Psoas muscle (tissue), 8 donors: ENCODE measurements around the gene EPHB2. TPM values are rescaled to one million over a fixed set of nuclear protein-coding genes. Genes with fewer than 3 reads are reported as not detected.

Source experiments
- ATAC-seq, 4 donors: fragments of 200-7000 bp; cut with Tn5 transposase; one replicate each; pipeline ENCODE4 v1.9.1; 2020; ENCODE audit warnings: moderate library complexity in 3 of 4, mild to moderate bottlenecking in 2 of 4
- DNase-seq, 2 donors: peaks; one replicate each; pipeline ENCODE4 v3.0.0-alpha.2; 2020
- H3K27ac ChIP-seq: fragments of 200-600 bp; one replicate; pipeline ENCODE4 v1.8.0; 2022
- H3K27me3 ChIP-seq, 3 donors: fragments of 200-600 bp in 1 of 3; one replicate each; pipeline versions ENCODE4 v1.6.1 to v1.8.0; 2013 to 2022; ENCODE audit warnings: low read length in 2 of 3, mild to moderate bottlenecking in 2 of 3, moderate library complexity in 1 of 3; ENCODE audit not compliant: insufficient read depth in 3 of 3
- H3K36me3 ChIP-seq, 2 donors: fragments of 200-600 bp in 1 of 2; one replicate each; pipeline versions ENCODE4 v1.6.1 to v1.8.0; 2013 to 2022; ENCODE audit warnings: low read depth in 1 of 2, mild to moderate bottlenecking in 1 of 2, moderate library complexity in 1 of 2; ENCODE audit not compliant: insufficient read depth in 1 of 2
- H3K4me1 ChIP-seq: fragments of 200-600 bp; one replicate; pipeline ENCODE4 v1.8.0; 2022
- H3K4me3 ChIP-seq: fragments of 200-600 bp; one replicate; pipeline ENCODE4 v1.8.0; 2022; ENCODE audit warnings: mild to moderate bottlenecking
- H3K9me3 ChIP-seq: fragments of 200-600 bp; one replicate; pipeline ENCODE4 v1.8.0; 2022
- WGBS, 3 donors: extraction: QIAGEN DNeasy Blood & Tissue Kit; methylation state at CpG; one replicate each; pipeline versions ENCODE4 v1.1.6 to v1.1.7; 2013; 5-methylcytosine and 5-hydroxymethylcytosine counted together
- intact Hi-C, 2 donors: fragments of 100-400 bp; cut with DNase I; formaldehyde crosslinking; loops; one replicate each; pipeline versions ENCODE4 v1.11.0 to v1.14.2; 2022
- polyA plus RNA-seq, 3 donors: library from polyadenylated mRNA; stranded (reverse); fragments of 200-250 nt; gene quantifications; one replicate each; pipeline ENCODE4 v1.2.3, GENCODE V29; 2013
- total RNA-seq, 4 donors: library from RNA; stranded (reverse); fragmentation: NEBNext Ultra II Directional in 2 of 4; extraction: Animal tissue kit (Norgen Biotek cat#: 25700) in 2 of 4; gene quantifications; one replicate each; pipeline versions ENCODE4 v1.2.1 to v1.2.4, GENCODE V29; 2021 to 2023
- TF ChIP-seq, protein P1 (sequence below): fragments of 200-600 bp; IDR thresholded peaks from one replicate; pipeline ENCODE4 v1.8.0; 2022; ENCODE audit warnings: antibody characterized with exemption
- donor health status: healthy with polysubstance abuse.
- donor health status: DM: no; HTN: no; CAD: no; lungs with moderate emphysema.
- donor health status: Bipolar disorder and iron deficiency.
- donor health status: healthy.
- donor health status: DM: yes; HTN: yes; CAD: no.
- donor health status: DM: no; HTN: no; CAD: no.
- donor health status: DM: no; HTN: no; CAD: no.
- donor health status: DM: yes; HTN: yes; CAD: no.

The EPHB2 gene
- total and polyA plus RNA-seq, 7 donors, result 0.06 to 2.1 (median 0.48) TPM; not detected in 1

DNA sequence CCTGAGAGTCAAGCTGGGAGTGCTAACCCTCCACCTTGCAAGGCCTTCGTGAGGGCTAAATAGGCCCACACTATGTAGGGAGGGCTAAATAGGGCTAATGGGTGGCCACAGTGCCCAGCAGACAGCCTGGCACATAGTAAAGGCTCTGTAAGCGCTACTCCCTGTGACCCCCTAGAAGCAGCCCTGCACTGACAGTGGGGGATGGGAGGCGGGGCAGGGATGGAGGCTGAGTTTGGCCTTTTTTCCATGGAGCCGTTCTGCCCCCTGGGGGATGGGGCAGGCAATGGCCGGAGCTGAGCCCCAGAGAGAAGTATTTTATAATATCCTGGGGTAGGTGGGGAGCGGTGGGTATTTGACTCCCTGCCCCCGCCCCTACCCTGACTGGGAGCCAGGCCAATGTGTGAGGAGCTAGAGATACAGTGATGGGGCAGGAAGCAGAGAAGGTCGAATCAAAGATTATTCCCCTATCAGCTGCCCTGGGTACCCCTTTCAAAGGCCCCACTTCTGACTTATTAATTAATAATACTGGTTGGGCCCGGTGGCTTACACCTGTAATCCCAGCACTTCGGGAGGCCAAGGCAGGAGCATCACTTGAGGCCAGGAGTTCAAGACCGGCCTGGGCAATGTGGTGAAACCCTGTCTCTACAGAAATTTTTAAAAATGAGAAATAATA lies 219.7 kb downstream of the EPHB2 start:
- TF ChIP-seq, protein P1, sequence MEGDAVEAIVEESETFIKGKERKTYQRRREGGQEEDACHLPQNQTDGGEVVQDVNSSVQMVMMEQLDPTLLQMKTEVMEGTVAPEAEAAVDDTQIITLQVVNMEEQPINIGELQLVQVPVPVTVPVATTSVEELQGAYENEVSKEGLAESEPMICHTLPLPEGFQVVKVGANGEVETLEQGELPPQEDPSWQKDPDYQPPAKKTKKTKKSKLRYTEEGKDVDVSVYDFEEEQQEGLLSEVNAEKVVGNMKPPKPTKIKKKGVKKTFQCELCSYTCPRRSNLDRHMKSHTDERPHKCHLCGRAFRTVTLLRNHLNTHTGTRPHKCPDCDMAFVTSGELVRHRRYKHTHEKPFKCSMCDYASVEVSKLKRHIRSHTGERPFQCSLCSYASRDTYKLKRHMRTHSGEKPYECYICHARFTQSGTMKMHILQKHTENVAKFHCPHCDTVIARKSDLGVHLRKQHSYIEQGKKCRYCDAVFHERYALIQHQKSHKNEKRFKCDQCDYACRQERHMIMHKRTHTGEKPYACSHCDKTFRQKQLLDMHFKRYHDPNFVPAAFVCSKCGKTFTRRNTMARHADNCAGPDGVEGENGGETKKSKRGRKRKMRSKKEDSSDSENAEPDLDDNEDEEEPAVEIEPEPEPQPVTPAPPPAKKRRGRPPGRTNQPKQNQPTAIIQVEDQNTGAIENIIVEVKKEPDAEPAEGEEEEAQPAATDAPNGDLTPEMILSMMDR, result peak; percentile 42
- DNase-seq (peak in 1 of 2 donors; percentile 59), ATAC-seq (peak in 2 of 4 donors; percentile 8 to 42)
- Histone ChIP-seq H3K4me1 (no peaks in the 10 kb centered on the region), H3K36me3 (no peaks in the 10 kb centered on the region), H3K9me3 (no peaks in the 10 kb centered on the region), H3K27me3 (peaks cover 0 to 23% (median 3%) of the 10 kb centered on the region in 3 donors), H3K27ac (no peak overlapping the region), H3K4me3 (no peak overlapping the region)
- 36 to 44% (median 38%) methylated on average over 10 to 11 of the region's 11 CpGs for WGBS, 3 donors
- intact Hi-C loops, result no loop called here

DNA sequence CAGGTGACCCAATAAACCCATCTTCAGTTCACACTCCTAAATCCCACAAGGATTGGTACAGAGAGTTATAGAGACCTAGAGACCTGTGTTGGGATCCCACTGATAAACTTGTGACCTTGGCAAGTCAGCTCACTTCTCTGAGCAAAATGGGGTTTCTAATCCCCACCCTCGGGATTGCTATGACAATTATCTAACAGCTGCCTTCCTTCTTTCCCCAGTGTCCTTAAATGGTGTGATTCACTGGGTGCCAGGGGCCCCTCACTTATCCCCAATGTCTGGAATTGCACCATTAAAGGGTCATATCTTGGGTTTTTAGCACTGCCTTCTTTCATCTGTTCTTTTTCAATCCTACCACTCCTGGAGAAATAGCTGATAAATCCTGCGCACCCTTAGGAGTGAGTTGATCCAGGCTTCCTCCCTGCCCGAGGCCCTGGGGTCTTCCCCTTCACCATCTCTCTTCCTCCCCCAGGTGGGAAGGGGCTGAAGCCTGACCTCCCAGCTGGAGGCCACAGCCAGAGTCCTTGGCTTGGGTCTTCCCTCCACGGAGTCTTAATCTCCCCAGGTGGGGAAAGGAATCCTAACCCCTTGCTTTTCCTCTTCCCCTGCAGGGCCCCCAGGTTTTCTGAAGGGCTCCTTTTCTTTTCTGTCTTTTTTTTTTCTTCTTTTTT lies 222.3 kb downstream of the EPHB2 start:
- TF ChIP-seq, protein P1, result no peak
- WGBS, 3 donors, result 33 to 53% (median 43%) methylated on average over 4 of the region's 4 CpGs
- intact Hi-C loops, result no loop called here
- H3K36me3 ChIP-seq, result no peaks in the 10 kb centered on the region
- ATAC-seq, result no peak
- no peaks in the 10 kb centered on the region for H3K9me3 ChIP-seq
- DNase-seq, result no peak
- H3K27ac ChIP-seq, result no peak overlapping the region
- no peak overlapping the region for H3K4me3 ChIP-seq
- H3K27me3 ChIP-seq, result peaks cover 0 to 17% (median 2%) of the 10 kb centered on the region in 3 donors
- H3K4me1 ChIP-seq, result no peaks in the 10 kb centered on the region

DNA sequence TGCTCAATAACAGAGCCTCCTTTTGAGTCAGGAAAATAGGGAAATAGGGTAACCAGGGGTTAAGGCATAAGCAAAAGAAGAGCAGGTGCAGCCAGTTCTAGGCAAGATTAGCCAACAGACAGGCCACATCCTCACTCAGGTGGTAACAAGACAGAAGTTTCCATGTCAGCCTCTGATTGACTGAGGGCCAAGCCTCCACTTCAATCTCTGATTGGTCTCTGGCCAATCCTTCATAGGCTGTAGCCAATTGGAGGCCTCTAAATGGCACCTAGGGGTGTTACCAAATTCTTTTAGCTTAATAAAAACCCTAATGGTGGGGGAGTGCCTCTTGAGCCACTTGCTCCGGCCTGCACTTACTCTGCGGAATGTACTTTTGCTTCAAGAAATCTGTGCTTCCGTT lies 224.8 kb downstream of the EPHB2 start:
- Histone ChIP-seq H3K27me3 (peaks cover 0 to 17% (median 0%) of the 10 kb centered on the region in 3 donors), H3K36me3 (no peaks in the 10 kb centered on the region), H3K4me1 (no peaks in the 10 kb centered on the region), H3K4me3 (no peak overlapping the region), H3K9me3 (no peaks in the 10 kb centered on the region), H3K27ac (no peak overlapping the region)
- 92 to 95% (median 95%) methylated on average over 3 of the region's 3 CpGs for WGBS, 3 donors
- ATAC-seq (no peak), DNase-seq (no peak)
- intact Hi-C loops, result no loop called here
- TF ChIP-seq, protein P1, result no peak

DNA sequence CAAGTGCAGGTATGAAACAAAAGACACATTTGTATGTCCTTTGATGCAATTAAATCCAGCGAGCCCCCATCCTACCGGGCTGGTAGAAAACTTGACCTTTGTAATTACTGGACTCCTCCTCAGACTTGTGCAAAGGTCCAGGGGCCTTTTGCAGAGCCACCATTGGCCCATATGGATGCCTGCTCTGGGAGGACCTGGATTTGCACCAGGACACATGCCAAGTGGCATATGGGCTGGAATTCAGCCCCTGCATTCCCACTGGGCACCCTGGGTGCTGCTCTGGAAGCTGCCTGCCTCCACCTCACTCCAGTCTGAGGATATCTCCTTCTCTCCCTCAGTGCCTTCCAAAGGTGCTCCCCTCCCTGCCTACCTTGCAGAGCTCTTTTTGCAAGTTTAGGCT lies 226.0 kb downstream of the EPHB2 start:
- DNase-seq, result no peak
- Histone ChIP-seq H3K27ac (no peak overlapping the region), H3K27me3 (peaks cover 0 to 9% (median 0%) of the 10 kb centered on the region in 3 donors), H3K36me3 (no peaks in the 10 kb centered on the region), H3K9me3 (peaks cover 4% of the 10 kb centered on the region), H3K4me1 (no peaks in the 10 kb centered on the region), H3K4me3 (no peak overlapping the region)
- TF ChIP-seq, protein P1, result no peak
- 38 to 76% (median 42%) methylated on average over 2 of the region's 2 CpGs for WGBS, 3 donors
- intact Hi-C loops, result no loop called here
- no peak for ATAC-seq
